HG03097 (cell line): ENCODE data around the gene BZW1.

ENCODE experiments used
- ATAC-seq: cut with Tn5 transposase; IDR thresholded peaks from one replicate; pipeline ENCODE4 v1.9.1; 2021; ENCODE audit not compliant: unreplicated experiment, low FRiP score

BZW1 gene

DNA sequence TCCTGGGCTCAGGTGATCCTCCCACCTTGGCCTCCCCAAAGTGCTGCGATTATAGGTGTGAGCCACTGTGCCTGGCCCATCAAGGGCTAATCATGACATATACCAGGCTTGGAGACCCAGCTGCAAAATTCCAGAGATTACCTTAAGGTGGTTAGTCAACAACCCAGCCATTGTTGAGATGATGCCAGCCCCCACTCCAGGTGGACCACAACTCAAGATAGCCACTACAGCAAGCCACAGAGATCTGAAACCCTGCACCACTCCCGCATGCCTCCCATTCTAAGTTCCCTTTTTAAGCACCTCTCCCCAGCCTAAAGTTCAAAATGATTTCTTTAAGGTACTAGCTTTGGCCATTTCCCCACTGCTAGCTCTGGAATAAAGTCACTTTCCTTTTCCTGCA lies 57.3 kb downstream of the BZW1 start:
- ATAC-seq, result no peak

DNA sequence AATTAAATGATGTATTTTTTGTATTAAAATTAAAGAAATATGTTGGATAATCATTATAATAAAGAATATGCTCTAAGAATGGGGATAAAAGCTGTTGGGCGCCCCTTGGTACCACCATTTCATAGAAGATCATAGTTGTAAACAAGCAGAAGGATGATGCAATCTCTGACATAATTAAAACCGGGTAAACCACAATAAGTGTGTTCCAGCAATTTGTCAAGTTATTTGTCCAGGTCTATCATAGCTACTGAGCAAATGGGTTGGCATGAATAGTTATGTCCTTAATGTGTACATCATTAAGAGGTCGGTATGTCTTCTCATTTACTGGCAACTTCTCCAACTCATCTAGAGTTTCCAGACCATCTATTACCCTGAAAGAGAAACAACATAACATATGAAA lies 59.4 kb downstream of the BZW1 start:
- no peak for ATAC-seq

DNA sequence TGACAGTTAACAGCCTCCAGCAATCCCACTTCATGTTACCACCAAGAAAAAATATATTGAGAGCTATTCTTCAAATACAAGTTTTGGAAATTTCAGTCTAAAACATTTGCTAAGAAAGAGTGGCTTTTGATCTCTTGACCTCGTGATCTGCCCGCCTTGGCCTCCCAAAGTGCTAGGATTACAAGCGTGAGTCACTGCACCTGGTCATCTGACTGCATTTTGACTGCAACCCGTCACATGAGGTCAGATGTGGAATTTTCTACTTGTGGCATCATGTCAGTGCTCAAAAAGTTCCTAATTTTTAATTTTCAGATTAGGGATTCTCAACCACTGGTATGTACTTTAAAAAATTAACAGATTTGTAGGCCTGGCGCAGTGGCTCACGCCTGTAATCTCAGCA lies 61.9 kb downstream of the BZW1 start:
- no peak for ATAC-seq
